Measurements from ENCODE around the gene NOL4L. TPM values are rescaled to one million over a fixed set of nuclear protein-coding genes. Genes with fewer than 3 reads are reported as not detected.

Gene NOL4L
- polyA plus RNA-seq, 3 donors: 1.1 to 30.9 (median 2.8) TPM

DNA sequence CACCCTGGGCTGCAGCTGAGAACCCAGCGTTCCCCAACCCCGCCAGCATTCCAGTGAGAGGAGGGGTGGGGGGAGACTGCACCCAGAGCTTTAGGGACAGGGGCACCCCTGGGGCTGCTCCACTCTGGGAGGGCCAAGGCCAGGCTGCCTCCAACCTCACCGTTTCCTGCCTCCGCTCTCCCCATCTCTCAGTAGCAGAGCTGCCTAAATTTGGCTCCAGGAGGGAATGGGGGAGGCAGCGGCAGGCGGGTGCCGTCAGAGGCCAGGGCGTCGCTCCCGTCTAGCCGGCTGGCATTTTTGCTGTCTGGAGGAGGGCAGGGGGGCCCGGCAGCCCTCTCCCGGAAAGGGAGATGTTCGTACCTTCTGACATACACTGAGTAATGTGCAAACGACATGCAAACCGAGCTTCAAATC, 46.6 kb downstream of the NOL4L start:
- peaks cover 0 to 3% of the 10 kb centered on the region in 2 donors for H3K36me3 Mint-ChIP-seq
- H3K36me3 ChIP-seq (replicated peaks in 1 of 2; ENCODE audit: control insufficient read depth in 1 of 2, insufficient read depth in 2 of 2, low read length in 2 of 2): no peaks in the 10 kb centered on the region
- no peak for DNase-seq
- TF ChIP-seq, protein P1, sequence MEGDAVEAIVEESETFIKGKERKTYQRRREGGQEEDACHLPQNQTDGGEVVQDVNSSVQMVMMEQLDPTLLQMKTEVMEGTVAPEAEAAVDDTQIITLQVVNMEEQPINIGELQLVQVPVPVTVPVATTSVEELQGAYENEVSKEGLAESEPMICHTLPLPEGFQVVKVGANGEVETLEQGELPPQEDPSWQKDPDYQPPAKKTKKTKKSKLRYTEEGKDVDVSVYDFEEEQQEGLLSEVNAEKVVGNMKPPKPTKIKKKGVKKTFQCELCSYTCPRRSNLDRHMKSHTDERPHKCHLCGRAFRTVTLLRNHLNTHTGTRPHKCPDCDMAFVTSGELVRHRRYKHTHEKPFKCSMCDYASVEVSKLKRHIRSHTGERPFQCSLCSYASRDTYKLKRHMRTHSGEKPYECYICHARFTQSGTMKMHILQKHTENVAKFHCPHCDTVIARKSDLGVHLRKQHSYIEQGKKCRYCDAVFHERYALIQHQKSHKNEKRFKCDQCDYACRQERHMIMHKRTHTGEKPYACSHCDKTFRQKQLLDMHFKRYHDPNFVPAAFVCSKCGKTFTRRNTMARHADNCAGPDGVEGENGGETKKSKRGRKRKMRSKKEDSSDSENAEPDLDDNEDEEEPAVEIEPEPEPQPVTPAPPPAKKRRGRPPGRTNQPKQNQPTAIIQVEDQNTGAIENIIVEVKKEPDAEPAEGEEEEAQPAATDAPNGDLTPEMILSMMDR (IDR thresholded peaks at IDR 0.05): no peak
- peak overlapping the region; percentile 65 for H2AFZ ChIP-seq (ENCODE audit: insufficient read depth, low read depth, low read length, poor library complexity, severe bottlenecking)
- no peak overlapping the region for H3K27ac ChIP-seq (ENCODE audit: low read depth in 1 of 2, low read length in 2 of 2)
- H3K27me3 ChIP-seq (ENCODE audit: control insufficient read depth in 2 of 2, insufficient read depth in 2 of 2, low read length in 2 of 2): no peaks in the 10 kb centered on the region
- peak overlapping the region in 1 of 7 donors; percentile 36 for H3K27ac Mint-ChIP-seq
- H3K9me3 Mint-ChIP-seq: no peaks in the 10 kb centered on the region
- H3K4me1 Mint-ChIP-seq: peaks cover 57% of the 10 kb centered on the region
- no peaks in the 10 kb centered on the region for H3K79me2 ChIP-seq (ENCODE audit: insufficient read depth, low read length)
- H3K4me1 ChIP-seq (ENCODE audit: control insufficient read depth in 1 of 2, insufficient read depth in 2 of 2, low read length in 2 of 2): peaks cover 46 to 56% of the 10 kb centered on the region in 2 donors
- peak overlapping the region; percentile 36 for H3K4me2 ChIP-seq (replicated peaks; ENCODE audit: extremely low read depth, low read length, poor library complexity, severe bottlenecking)
- 7% methylated on average over 10 of the region's 16 CpGs for WGBS (ENCODE audit: insufficient coverage)
- H4K20me1 ChIP-seq (ENCODE audit: insufficient read depth, low read length): no peaks in the 10 kb centered on the region
- peak overlapping the region in 1 of 3 experiments; percentile 23 for H3K4me3 ChIP-seq (replicated peaks in 1 of 3; ENCODE audit: low read depth in 2 of 3, low read length in 3 of 3)
- H3K27me3 Mint-ChIP-seq (ENCODE audit: low read depth in 3 of 3): peaks cover 2 to 20% (median 8%) of the 10 kb centered on the region in 3 donors
- no peak overlapping the region for H3K9ac ChIP-seq (ENCODE audit: insufficient read depth, low read length, poor library complexity, severe bottlenecking)
- H3K4me3 Mint-ChIP-seq: peak overlapping the region in 1 of 2 donors; percentile 59
- H3K9me3 ChIP-seq (replicated peaks in 1 of 2; ENCODE audit: control insufficient read depth in 1 of 2, insufficient read depth in 1 of 2, low read length in 2 of 2): no peaks in the 10 kb centered on the region
- intact Hi-C loops (cut with micrococcal nuclease): loop anchor here in 1 of 2 donors (5.0 kb wide), 1 partner anchor 44 kb away; no protein-coding TSS in a partner anchor

DNA sequence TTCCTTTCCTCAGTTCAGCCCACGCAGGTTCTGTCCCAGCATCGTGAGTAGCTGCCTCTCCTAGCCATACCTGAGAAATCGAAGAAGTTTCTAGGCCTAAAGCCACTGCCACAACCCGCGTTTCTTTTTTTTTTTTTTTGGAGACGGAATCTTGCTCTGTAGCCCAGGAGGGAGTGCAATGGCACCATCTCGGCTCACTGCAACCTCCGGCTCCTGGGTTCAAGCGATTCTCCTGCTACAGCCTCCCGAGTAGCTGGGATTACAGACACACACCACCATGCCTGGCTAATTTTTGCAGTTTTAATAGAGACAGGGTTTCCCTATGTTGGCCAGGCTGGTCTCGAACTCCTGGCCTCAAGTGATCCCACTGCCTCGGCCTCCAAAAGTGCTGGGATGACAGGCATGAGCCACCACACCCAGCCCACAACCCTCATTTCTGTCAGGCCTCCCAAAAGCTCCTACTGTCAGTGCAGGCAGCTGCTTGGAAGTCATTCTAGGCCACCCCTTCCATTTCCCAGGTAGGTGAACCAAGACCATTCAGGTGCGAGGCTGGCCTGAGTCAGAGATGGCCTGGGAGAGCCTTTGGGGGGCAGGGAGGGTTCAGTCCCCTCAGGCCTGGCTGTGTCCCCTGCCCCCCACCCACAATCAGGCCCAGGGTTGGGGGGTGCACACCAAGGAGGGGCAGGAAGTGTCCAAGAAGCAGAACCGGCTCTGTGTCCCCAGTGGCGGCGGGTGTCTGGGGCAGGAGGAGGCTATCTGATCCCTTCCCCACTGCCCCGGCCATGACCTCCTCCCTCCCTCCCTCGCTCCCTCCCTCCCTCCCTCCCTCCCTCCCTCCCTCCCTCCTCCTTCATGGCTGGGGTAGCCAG, 47.2 kb downstream of the NOL4L start:
- intact Hi-C loops (cut with micrococcal nuclease): loop anchor here in 1 of 2 donors (5.0 kb wide), 1 partner anchor 44 kb away; no protein-coding TSS in a partner anchor

More for the DNA sequence above, 47.2 kb downstream of the NOL4L start:
- Mint-ChIP-seq H3K4me1 (peaks cover 56% of the 10 kb centered on the region), H3K9me3 (no peaks in the 10 kb centered on the region), H3K27ac (peak overlapping the region in 1 of 7 donors; percentile 74), H3K4me3 (peak overlapping the region; percentile 96 to 99), H3K27me3 (ENCODE audit: low read depth in 3 of 3) (peaks cover 2 to 20% (median 8%) of the 10 kb centered on the region in 3 donors), H3K36me3 (peaks cover 0 to 3% of the 10 kb centered on the region in 2 donors)
- H4K20me1 ChIP-seq (ENCODE audit: insufficient read depth, low read length): no peaks in the 10 kb centered on the region
- H3K9me3 ChIP-seq (replicated peaks in 1 of 2; ENCODE audit: control insufficient read depth in 1 of 2, insufficient read depth in 1 of 2, low read length in 2 of 2): no peaks in the 10 kb centered on the region
- no peaks in the 10 kb centered on the region for H3K36me3 ChIP-seq (replicated peaks in 1 of 2; ENCODE audit: control insufficient read depth in 1 of 2, insufficient read depth in 2 of 2, low read length in 2 of 2)
- no peak overlapping the region for H3K27ac ChIP-seq (ENCODE audit: low read depth in 1 of 2, low read length in 2 of 2)
- H3K4me1 ChIP-seq (ENCODE audit: control insufficient read depth in 1 of 2, insufficient read depth in 2 of 2, low read length in 2 of 2): peaks cover 46 to 56% of the 10 kb centered on the region in 2 donors
- peak overlapping the region; percentile 69 for H2AFZ ChIP-seq (ENCODE audit: insufficient read depth, low read depth, low read length, poor library complexity, severe bottlenecking)
- peak overlapping the region; percentile 86 for H3K4me2 ChIP-seq (replicated peaks; ENCODE audit: extremely low read depth, low read length, poor library complexity, severe bottlenecking)
- TF ChIP-seq, protein P1 (IDR thresholded peaks at IDR 0.05): no peak
- peak overlapping the region; percentile 21 to 74 (median 47) for H3K4me3 ChIP-seq (replicated peaks in 1 of 3; ENCODE audit: low read depth in 2 of 3, low read length in 3 of 3)
- no peak for DNase-seq
- 70% methylated on average over 9 of the region's 18 CpGs for WGBS (ENCODE audit: insufficient coverage)
- H3K9ac ChIP-seq (ENCODE audit: insufficient read depth, low read length, poor library complexity, severe bottlenecking): peak overlapping the region; percentile 43
- no peaks in the 10 kb centered on the region for H3K27me3 ChIP-seq (ENCODE audit: control insufficient read depth in 2 of 2, insufficient read depth in 2 of 2, low read length in 2 of 2)
- no peaks in the 10 kb centered on the region for H3K79me2 ChIP-seq (ENCODE audit: insufficient read depth, low read length)

Measured in CD14-positive monocyte (primary cell).